ENCODE results near the gene JCAD.

- TF ChIP-seq TAF1 (IDR thresholded peaks at IDR 0.05; ENCODE audit: borderline replicate concordance, insufficient read depth, low read length) = no peak
- no peak for TF ChIP-seq POLR2AphosphoS5 (IDR thresholded peaks at IDR 0.05; ENCODE audit: low read depth, low read length)
- TF ChIP-seq REST (IDR thresholded peaks at IDR 0.05; ENCODE audit: insufficient read depth in 1 of 2, low read depth in 2 of 2, low read length in 2 of 2) = no peak
- no peak for TF ChIP-seq FOXP2 (optimal IDR thresholded peaks at IDR 0.05; ENCODE audit: borderline replicate concordance, extremely low read depth, extremely low read length, insufficient read depth)
- TF ChIP-seq SIN3A (IDR thresholded peaks at IDR 0.05; ENCODE audit: borderline replicate concordance, insufficient read depth, low read length) = no peak
Observed at GRCh38 chr10:30063099-30063498, 3.7 kb upstream of the JCAD start.
